GM04504 (cell line): Measurements from ENCODE around the gene PDCD4.
"Not testable (repeated sequence)": the region's sequence is repeated elsewhere in the genome, so short reads cannot be mapped to it uniquely, and the experiment has no call there.

Experiments used
- DNase-seq: peaks from one replicate; pipeline ENCODE4 v3.0.0-alpha.2; 2012; ENCODE audit warnings: low read depth

PDCD4 gene

DNA sequence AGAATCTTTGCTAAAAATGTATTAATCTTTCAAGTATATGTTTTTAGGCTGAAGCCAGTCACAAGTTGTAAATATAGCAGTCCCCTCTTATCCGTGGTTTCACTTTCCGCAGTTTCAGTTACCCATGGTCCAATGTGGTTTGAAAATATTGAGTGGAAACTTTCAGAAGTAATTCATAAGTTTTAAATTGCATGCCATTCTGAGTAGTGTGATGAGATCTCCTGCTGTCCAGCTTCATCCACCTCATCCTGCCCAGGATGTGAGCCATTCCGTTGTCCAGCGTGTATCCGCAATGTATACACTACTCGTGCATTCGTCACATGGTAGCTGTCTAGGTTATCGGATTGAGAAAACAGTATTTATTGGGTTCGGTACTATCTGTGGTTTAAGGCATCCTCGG is 12.2 kb downstream of the PDCD4 start:
- no peak for DNase-seq

GRCh38 chr10:110885932-110886674 is 14.4 kb downstream of the PDCD4 start:
- no peak for DNase-seq

GRCh38 chr10:110887560-110887959 is 15.8 kb downstream of the PDCD4 start:
- DNase-seq = no peak

DNA sequence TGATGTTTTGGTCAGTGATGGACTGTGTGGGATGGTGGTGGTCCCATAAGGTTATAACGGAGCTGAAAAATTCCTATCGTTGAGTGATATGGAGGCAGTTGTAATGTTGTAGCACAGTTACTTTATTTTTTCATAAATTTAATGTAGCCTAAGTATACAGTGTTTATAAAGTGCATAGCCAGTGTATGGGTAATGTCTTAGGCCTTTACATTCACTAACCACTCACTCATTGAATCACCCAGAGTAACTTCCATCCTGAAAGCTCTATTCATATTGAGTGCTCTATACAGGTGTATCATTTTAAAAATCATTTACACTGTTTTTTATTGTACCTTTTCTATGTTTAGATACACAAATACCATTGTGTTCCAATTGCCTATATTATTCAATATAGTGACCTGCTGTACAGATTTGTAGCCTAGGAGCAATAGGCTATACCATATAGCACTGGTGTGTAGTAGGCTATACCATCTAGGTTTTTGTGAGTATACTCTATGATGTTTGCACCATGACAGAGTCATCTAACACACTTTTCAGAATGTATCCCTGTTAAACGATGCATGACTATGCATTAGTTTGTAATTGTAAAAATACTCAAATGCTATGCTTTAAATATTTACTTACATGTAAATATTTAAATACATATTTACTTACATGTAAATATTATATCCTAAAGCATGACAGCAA is 21.0 kb downstream of the PDCD4 start:
- no peak for DNase-seq

DNA sequence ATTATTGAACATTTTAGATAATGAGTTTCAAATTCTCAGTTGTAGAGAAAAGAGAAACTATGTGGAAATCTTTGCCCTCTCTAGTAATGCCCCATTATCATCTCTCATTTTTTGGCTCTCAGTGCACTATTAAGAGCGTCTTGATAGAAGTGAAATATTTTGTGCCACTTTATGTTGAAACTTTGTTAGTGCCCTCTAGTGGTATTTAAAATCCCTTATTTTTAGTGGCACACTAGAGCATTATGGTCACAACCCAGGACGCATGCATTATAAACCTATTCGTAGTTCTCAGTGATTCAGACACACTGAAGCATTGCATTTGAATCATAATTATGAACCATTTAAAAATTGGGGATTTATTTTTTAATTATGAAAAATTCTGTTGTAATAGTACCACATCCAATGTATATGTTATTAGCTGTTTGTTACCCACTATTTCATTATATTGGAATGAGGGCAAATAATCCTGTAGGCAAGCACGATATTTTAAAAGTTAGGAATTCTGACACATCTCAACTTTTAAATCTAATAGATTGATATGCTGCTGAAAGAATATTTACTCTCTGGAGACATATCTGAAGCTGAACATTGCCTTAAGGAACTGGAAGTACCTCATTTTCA is 21.9 kb downstream of the PDCD4 start:
- DNase-seq = no peak

GRCh38 chr10:110897184-110897583 is 25.5 kb downstream of the PDCD4 start:
- no peak for DNase-seq

- DNase-seq = no peak
These were observed 26.7 kb downstream of the PDCD4 start for GRCh38 chr10:110898391-110898790.

DNA sequence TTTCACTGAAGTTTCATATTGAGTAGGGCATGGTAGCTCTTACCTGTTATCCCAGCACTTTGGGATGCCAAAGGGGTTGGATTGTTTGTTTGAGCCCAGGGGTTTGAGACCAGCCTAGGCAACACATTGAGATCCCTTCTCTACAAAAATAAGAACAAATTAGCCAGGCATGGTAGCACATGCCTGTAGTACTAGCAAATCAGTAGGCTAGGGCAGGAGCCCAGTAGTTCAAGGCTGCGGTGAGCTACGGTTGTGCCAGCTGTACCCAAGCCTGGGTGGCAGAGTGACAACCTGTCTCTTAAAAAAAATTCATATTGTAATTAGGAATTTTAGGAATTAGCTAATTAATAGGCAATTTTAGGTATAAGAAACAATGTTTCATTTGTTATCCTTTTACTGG is 29.3 kb downstream of the PDCD4 start:
- DNase-seq = no peak

DNA sequence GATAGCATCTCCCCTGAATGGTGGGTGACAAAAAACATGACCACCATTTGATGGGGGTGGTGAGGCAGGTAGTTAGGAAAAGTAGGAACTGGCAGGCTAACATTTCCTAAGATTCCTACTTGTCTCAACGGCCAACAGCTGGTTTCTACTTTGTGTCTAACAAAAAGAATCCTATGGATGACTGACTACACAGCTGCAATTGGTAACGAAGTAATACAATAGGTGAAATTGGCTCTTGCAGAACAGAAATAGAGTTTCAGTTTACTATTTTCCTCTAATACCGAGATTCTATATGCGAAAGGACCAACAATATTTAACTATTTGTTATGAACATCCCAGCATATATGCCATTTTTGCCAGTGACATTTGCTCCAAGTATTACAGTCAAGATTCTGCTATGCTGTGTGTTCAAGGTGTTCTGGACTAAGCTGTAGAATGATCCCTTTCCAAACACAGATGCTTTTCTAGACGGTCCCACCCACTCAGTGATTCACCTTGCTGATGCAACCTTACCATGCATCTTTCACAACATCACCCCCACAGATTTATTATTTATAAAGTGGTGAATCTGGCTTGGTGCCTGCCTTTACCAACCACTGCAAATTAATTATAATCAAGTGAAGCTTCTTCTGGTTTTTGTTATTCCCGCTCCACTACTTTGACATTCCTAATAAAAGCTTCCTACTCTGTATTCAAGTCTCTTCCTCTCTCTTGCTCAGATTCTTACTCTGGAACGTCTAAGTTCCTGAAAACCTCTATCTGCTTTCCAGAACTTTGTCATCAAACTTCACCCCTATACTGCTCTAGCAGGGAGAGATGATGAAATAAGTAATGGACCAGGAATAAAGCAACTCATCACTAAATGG is 30.5 kb downstream of the PDCD4 start:
- peak; percentile 46 for DNase-seq

DNA sequence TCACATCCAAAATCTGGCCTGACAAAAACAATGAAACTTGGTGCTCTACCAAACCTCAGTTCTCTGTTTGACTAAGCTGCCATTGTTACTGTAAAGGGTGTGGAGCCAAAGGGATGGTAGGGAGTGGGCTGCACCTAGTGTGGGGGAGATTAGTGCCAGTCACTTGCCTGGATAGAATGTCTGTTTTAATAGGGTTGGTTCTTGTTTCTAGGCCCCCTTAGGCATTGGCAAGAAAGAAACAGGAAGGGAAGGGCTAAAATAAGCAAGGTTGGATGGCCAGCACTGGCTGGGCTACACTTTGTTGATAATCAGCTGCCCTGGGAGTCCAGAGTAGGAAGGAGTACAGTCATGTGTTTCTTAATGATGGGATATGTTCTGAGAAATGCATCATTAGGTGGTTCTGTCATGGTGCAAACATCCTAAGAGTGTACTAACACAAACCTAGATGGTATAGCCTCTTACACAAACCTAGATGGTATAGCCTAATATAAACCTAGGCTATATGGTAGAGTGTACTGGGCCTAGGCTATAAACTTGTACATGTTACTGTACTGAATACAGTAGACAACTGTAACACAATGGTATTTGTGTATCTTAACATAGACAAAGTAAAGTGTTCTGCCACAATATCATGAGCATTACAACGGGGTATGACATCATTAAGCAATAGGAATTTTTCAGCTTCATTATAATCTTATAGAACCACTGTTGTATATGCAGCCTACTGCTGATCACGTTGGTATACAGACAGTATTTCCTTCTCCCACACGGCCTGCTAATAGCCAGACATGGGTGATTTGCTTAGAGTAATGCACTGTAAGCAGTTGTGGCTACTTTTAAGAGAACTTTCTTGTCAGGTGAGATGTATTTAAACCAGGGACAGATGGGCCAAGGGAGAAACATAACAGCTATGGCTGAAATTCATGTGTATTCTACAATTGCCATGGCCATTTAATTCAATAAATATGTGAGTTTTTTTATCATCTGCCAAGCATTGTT is 31.9 kb downstream of the PDCD4 start:
- DNase-seq = no peak

DNA sequence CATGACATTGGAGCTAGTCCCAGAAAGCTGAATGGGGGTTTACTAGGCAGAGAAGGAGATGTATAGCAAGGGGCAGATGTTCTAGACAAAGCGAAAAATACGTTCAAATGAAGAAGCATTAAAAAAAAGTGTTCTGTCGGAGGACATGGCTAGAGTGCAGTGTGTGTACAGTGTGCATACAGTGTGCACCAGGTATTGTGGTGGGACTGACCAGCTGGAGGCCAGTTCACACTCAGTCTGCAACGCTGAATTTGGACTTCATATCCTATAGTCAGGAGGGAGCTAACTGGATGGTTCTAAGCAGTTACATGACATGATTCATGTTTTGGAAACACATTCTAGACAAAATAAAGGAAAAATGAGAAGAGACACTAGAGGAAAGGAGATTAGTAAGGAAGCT is 38.4 kb downstream of the PDCD4 start:
- DNase-seq = no peak

GRCh38 chr10:110912374-110912773 is 40.6 kb downstream of the PDCD4 start:
- DNase-seq = no peak

- no peak for DNase-seq
These were observed 42.7 kb downstream of the PDCD4 start for GRCh38 chr10:110914431-110914830.

GRCh38 chr10:110915035-110915434 is 43.3 kb downstream of the PDCD4 start:
- no peak for DNase-seq

- DNase-seq = not testable (repeated sequence)
These were observed 43.9 kb downstream of the PDCD4 start for GRCh38 chr10:110915600-110915999.

DNA sequence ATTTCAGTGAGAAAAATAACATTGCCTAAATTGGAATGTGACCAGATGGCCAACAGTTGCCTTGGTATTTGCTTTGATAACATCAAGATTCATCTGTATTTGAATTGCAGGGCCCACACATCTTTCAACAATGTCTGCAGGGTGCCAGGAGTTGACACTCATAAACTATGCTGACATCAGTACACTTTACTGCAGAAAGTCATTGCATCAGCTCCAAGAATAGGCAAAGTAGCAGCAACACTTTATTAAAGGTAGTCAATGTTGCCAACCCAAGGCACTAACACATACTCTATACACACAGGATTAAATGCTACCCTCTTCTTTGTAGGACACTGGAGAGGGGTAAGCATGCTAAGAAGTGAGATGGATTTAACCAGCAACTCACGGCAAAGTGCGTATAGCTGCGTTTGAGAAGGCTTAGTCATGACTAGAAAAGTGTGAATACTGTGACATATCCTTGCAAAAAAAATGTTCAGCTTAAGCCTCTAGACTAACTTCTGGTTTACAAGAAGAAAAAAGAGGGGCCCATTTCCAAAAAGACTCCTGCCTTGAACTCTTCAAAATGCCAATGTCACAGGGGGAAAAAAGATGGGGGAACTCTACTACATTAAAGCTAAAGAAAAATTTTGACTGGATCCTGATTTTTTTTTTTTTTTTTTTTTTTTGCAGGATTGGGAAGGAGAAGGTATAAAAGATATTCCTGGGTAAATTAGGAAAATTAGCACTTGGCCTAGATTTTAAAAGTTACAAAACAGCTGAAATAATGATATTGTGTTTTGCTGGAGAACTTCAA is 45.0 kb downstream of the PDCD4 start:
- DNase-seq = peak; percentile 92

- peak; percentile 91 for DNase-seq
These were observed 46.5 kb downstream of the PDCD4 start for GRCh38 chr10:110918269-110918642.

DNA sequence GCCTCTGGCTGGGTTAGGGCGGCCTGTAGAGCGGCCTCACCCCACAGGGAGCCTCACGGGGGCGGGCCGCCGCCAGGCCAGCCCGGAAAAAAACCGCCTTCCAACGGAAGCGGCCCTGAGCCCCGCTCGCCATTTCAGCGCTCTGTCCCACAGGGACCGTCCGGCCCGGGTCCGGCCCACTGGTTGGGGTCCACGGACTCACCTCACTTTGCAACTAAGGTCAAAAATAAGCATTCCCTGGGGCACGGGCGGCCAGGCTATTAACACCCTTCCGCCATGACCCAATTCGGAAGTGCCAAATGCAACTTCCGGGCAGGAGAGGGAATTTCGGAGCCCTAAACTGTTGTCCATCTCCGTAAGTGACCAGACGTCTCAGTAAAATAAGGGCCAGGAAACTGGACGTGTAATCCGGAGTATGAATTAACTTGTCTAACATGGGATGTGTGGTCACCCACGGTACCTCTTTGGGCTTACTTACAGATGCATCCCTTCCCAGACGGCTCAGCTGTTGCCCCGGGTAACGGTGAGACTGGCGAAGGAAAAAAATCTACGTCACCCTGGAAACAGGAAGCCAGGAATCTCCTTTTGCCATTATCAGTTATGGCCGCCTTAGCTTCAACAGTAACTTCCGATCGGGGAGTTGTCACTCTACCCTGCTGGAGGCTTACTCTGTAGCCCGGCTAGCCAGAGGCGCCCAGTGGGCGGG is 47.1 kb downstream of the PDCD4 start, which contains the start of gene BBIP1:
Gene BBIP1 (minus strand): TSS at position 538 of the 706 bp plus-strand sequence. CDS start 1,023 bp downstream, outside the sequence.
- peak; percentile 100 for DNase-seq

- DNase-seq = peak; percentile 33
These were observed 47.7 kb downstream of the PDCD4 start, which contains the start of gene SHOC2 for GRCh38 chr10:110919349-110919931. SHOC2 (plus strand) TSS chr10:110919604; CDS start chr10:110964359, 44,755 bp downstream.
